ENCODE measurements around the gene DDX56. TPM values are rescaled to one million over a fixed set of nuclear protein-coding genes. Genes with fewer than 3 reads are reported as not detected.

The DDX56 gene
- total RNA-seq, 1 experiment from 2014 or later: 147 TPM

- POLR2A ChIA-PET: no interaction called here
- no peak overlapping the region for H3K27ac ChIP-seq (ENCODE audit: low read length)
- CTCF ChIA-PET: no interaction called here
- no TSS peak for BruUV-seq (replicated peaks)
- H3K4me3 ChIP-seq (ENCODE audit: low read depth in 2 of 2, low read length in 2 of 2): no peak overlapping the region
- TF ChIP-seq TCF7L2 (IDR thresholded peaks at IDR 0.05; ENCODE audit: low read depth, low read length): no peak
- TF ChIP-seq SIN3A (IDR thresholded peaks at IDR 0.05; ENCODE audit: borderline replicate concordance, insufficient read depth, low read depth, low read length): no peak
- TF ChIP-seq REST (IDR thresholded peaks at IDR 0.05; ENCODE audit: insufficient read depth in 1 of 2, low read depth in 2 of 2, low read length in 1 of 2): no peak
- no peak for TF ChIP-seq POLR2AphosphoS5 (IDR thresholded peaks at IDR 0.05; ENCODE audit: low read depth, low read length)
- TF ChIP-seq CTCF (IDR thresholded peaks at IDR 0.05): no peak
- DNase-seq (ENCODE audit: low read depth, low spot score) (no peak), ATAC-seq (no peak)
- peaks cover 6% of the 10 kb centered on the region; the same call in 1 of the 2 replicates for H3K4me1 ChIP-seq (ENCODE audit: control insufficient read depth, insufficient read depth, low read length)
- H3K9me3 ChIP-seq (ENCODE audit: control insufficient read depth, insufficient read depth, low read depth, low read length): no peaks in the 10 kb centered on the region
- intact Hi-C loops (cut with micrococcal nuclease; ENCODE audit: unreplicated experiment) (loop anchor here (5.0 to 10.0 kb wide), 2 partner anchors 69 to 317 kb away; partner anchors contain the start of gene NUDCD3), in situ Hi-C loops (cut with HindIII; ENCODE audit: low pct_unique_long_range_greater_than_20kb, low sequenced_read_pairs) (no loop called here)
- no peaks in the 10 kb centered on the region for H3K36me3 ChIP-seq (ENCODE audit: control insufficient read depth, insufficient read depth, low read length)
- no peaks in the 10 kb centered on the region for H3K27me3 ChIP-seq (ENCODE audit: control insufficient read depth, insufficient read depth, low read length)
Measured at GRCh38 chr7:44561481-44561880, 12.2 kb downstream of the DDX56 start.

GRCh38 chr7:44559485-44559884 lies 14.2 kb downstream of the DDX56 start:
- in situ Hi-C loops (cut with HindIII; ENCODE audit: low pct_unique_long_range_greater_than_20kb, low sequenced_read_pairs) (no loop called here), intact Hi-C loops (cut with micrococcal nuclease; ENCODE audit: unreplicated experiment) (no loop called here)
- POLR2A ChIA-PET: no interaction called here
- Histone ChIP-seq H3K4me1 (ENCODE audit: control insufficient read depth, insufficient read depth, low read length) (peaks cover 6% of the 10 kb centered on the region; the same call in 1 of the 2 replicates), H3K27ac (ENCODE audit: low read length) (no peak overlapping the region), H3K36me3 (ENCODE audit: control insufficient read depth, insufficient read depth, low read length) (no peaks in the 10 kb centered on the region), H3K27me3 (ENCODE audit: control insufficient read depth, insufficient read depth, low read length) (no peaks in the 10 kb centered on the region), H3K4me3 (ENCODE audit: low read depth in 2 of 2, low read length in 2 of 2) (no peak overlapping the region), H3K9me3 (ENCODE audit: control insufficient read depth, insufficient read depth, low read depth, low read length) (no peaks in the 10 kb centered on the region)
- CTCF ChIA-PET: no interaction called here
- no peak for TF ChIP-seq POLR2AphosphoS5 (IDR thresholded peaks at IDR 0.05; ENCODE audit: low read depth, low read length)
- no peak for TF ChIP-seq REST (IDR thresholded peaks at IDR 0.05; ENCODE audit: insufficient read depth in 1 of 2, low read depth in 2 of 2, low read length in 1 of 2)
- no peak for TF ChIP-seq TCF7L2 (IDR thresholded peaks at IDR 0.05; ENCODE audit: low read depth, low read length)
- no peak for TF ChIP-seq CTCF (IDR thresholded peaks at IDR 0.05)
- BruUV-seq (replicated peaks): no TSS peak
- 0 out of 2 replicates have a peak, but pooled peaks have one; percentile 22 for ATAC-seq
- DNase-seq (ENCODE audit: low read depth, low spot score): no peak
